SK-N-SH (cell line): ENCODE results near the gene HDGF. TPM values are rescaled to one million over a fixed set of nuclear protein-coding genes. Genes with fewer than 3 reads are reported as not detected.

Source experiments
- CTCF ChIA-PET: fragments of 300-600, 350-600 bp; formaldehyde crosslinking; extraction: SDS; loops from one replicate; lab custom pipeline; 2021; lab: Yijun Ruan, JAX
- POLR2A ChIA-PET: fragments of 350-600 bp; sonication (Branson Sonifier 250); formaldehyde crosslinking; extraction: SDS; loops from one replicate; lab custom pipeline; 2020; ENCODE audit warnings: antibody characterized with exemption, inconsistent platforms; lab: Yijun Ruan, JAX
- DNase-seq: peaks from one replicate; pipeline ENCODE4 v3.0.0; 2012
- H2AFZ ChIP-seq: fragments of 200-600 bp; sonication (generic); 2 replicates; pipeline ENCODE4 v1.8.1; 2016; ENCODE audit warnings: antibody characterized with exemption, mild to moderate bottlenecking, low read depth
- H3F3A ChIP-seq: fragments of 200-600 bp; sonication (generic); replicated peaks from 2 replicates; pipeline ENCODE3; 2016; ENCODE audit warnings: antibody characterized with exemption, mild to moderate bottlenecking; ENCODE audit not compliant: insufficient read depth
- H3K27ac ChIP-seq, 2 experiments: fragments of 200-500 bp in 1 of 2; fragments of 200-600 bp in 1 of 2; sonication (Bioruptor generic) in 1 of 2; sonication (generic), shearing (Covaris generic) in 1 of 2; 2 replicates each; pipeline versions ENCODE4 v1.5.1 to v1.6.1; 2014 to 2016; ENCODE audit warnings: low read depth in 2 of 2, inconsistent platforms in 1 of 2, low read length in 1 of 2, mild to moderate bottlenecking in 1 of 2, mixed read lengths in 1 of 2
- H3K27me3 ChIP-seq: fragments of 200-600 bp; sonication (generic), shearing (Covaris generic); 2 replicates; pipeline ENCODE4 v1.6.1; 2016; ENCODE audit warnings: mixed run types; ENCODE audit not compliant: insufficient read depth
- H3K36me3 ChIP-seq, 2 experiments: fragments of 200-500 bp in 1 of 2; fragments of 200-600 bp in 1 of 2; sonication (Bioruptor generic) in 1 of 2; sonication (generic) in 1 of 2; replicated peaks in 1 of 2; 2 replicates each; pipeline versions ENCODE3 to v1.5.1; 2014 to 2016; ENCODE audit warnings: low read length in 1 of 2, mild to moderate bottlenecking in 1 of 2; ENCODE audit not compliant: insufficient read depth in 2 of 2, control insufficient read depth in 1 of 2
- H3K4me1 ChIP-seq, 2 experiments: fragments of 200-500 bp in 1 of 2; fragments of 200-600 bp in 1 of 2; sonication (Bioruptor generic) in 1 of 2; sonication (generic), shearing (Covaris generic) in 1 of 2; 2 replicates each; pipeline versions ENCODE4 v1.5.1 to v1.6.1; 2014 to 2016; ENCODE audit warnings: low read depth in 1 of 2, low read length in 1 of 2, mixed run types in 1 of 2; ENCODE audit not compliant: insufficient read depth in 2 of 2, control insufficient read depth in 1 of 2
- H3K4me2 ChIP-seq: fragments of 200-600 bp; sonication (generic), shearing (Covaris generic); 2 replicates; pipeline ENCODE4 v1.6.1; 2017; ENCODE audit warnings: mixed run types
- H3K4me3 ChIP-seq, 2 experiments: fragments of 200-500 bp in 1 of 2; fragments of 200-600 bp in 1 of 2; sonication (Bioruptor generic) in 1 of 2; sonication (generic), shearing (Covaris generic) in 1 of 2; 2 replicates each; pipeline versions ENCODE4 v1.5.1 to v1.8.1; 2014 to 2016; ENCODE audit warnings: low read depth in 2 of 2, inconsistent platforms in 1 of 2, low read length in 1 of 2, mild to moderate bottlenecking in 1 of 2, mixed read lengths in 1 of 2, moderate library complexity in 1 of 2
- H3K79me2 ChIP-seq: fragments of 200-600 bp; sonication (generic); 2 replicates; pipeline ENCODE4 v1.8.1; 2017; ENCODE audit warnings: mild to moderate bottlenecking; ENCODE audit not compliant: insufficient read depth
- H3K9ac ChIP-seq: fragments of 200-600 bp; sonication (generic); 2 replicates; pipeline ENCODE4 v1.6.1; 2017; ENCODE audit warnings: mixed run types
- H3K9me2 ChIP-seq: fragments of 200-600 bp; sonication (generic); 2 replicates; pipeline ENCODE4 v1.6.1; 2017; ENCODE audit warnings: mixed run types
- H3K9me3 ChIP-seq: fragments of 200-600 bp; sonication (generic); 2 replicates; pipeline ENCODE4 v1.6.1; 2017; ENCODE audit warnings: mixed run types, mild to moderate bottlenecking, moderate library complexity
- H4K20me1 ChIP-seq: fragments of 200-600 bp; sonication (generic); 2 replicates; pipeline ENCODE4 v1.6.1; 2017; ENCODE audit warnings: mild to moderate bottlenecking, mixed run types; ENCODE audit not compliant: insufficient read depth
- CHD2 ChIP-seq: fragments of 150-350 bp; IDR thresholded peaks from 2 replicates; pipeline ENCODE4 v1.6.1; 2018; ENCODE audit warnings: low read length; ENCODE audit not compliant: partially characterized antibody
- FOSL2 ChIP-seq: IDR thresholded peaks from 2 replicates; pipeline ENCODE4 v1.4.0; 2012; ENCODE audit warnings: low read depth, mild to moderate bottlenecking, moderate library complexity, borderline replicate concordance
- FOXM1 ChIP-seq: IDR thresholded peaks from 2 replicates; pipeline ENCODE4 v1.4.0; 2012; ENCODE audit warnings: low read depth, mild to moderate bottlenecking
- GATA2 ChIP-seq: sonication (generic); formaldehyde crosslinking; IDR thresholded peaks from 2 replicates; pipeline ENCODE4 v1.5.0; 2020; ENCODE audit warnings: mild to moderate bottlenecking, missing genetic modification reagents
- IRF3 ChIP-seq: fragments of 150-350 bp; IDR thresholded peaks from 2 replicates; pipeline ENCODE4 v1.6.1; 2016; ENCODE audit warnings: mild to moderate bottlenecking, low read depth, low read length
- JUND ChIP-seq: IDR thresholded peaks from 2 replicates; pipeline ENCODE4 v1.4.0; 2012
- MXI1 ChIP-seq: IDR thresholded peaks from 2 replicates; pipeline ENCODE4 v1.6.1; 2012; ENCODE audit warnings: mild to moderate bottlenecking, low read depth, low read length, improper control_type of control experiment
- NFIC ChIP-seq: IDR thresholded peaks from 2 replicates; pipeline ENCODE4 v1.4.0; 2012; ENCODE audit warnings: borderline replicate concordance
- NRF1 ChIP-seq: IDR thresholded peaks from 2 replicates; pipeline ENCODE4 v1.6.1; 2012; ENCODE audit warnings: low read depth, mild to moderate bottlenecking, low read length
- POLR2AphosphoS5 ChIP-seq: IDR thresholded peaks from 2 replicates; pipeline ENCODE4 v1.6.1; 2012; ENCODE audit warnings: low read depth, low read length
- RAD21 ChIP-seq: IDR thresholded peaks from 2 replicates; pipeline ENCODE4 v1.6.1; 2012; ENCODE audit warnings: mild to moderate bottlenecking, low read length
- RCOR1 ChIP-seq: fragments of 150-350 bp; IDR thresholded peaks from 2 replicates; pipeline ENCODE4 v1.6.1; 2017; ENCODE audit warnings: antibody characterized with exemption, low read length
- REST ChIP-seq: IDR thresholded peaks from 2 replicates; pipeline ENCODE4 v1.6.1; 2012; ENCODE audit warnings: mild to moderate bottlenecking, low read depth, low read length, moderate library complexity
- TCF12 ChIP-seq: IDR thresholded peaks from 2 replicates; pipeline ENCODE4 v1.4.0; 2012
- USF2 ChIP-seq: fragments of 150-350 bp; IDR thresholded peaks from 2 replicates; pipeline ENCODE4 v1.6.1; 2017; ENCODE audit warnings: antibody characterized with exemption, low read length, low read depth, borderline replicate concordance
- YY1 ChIP-seq: IDR thresholded peaks from 2 replicates; pipeline ENCODE4 v1.4.0; 2012; ENCODE audit warnings: low read depth, mild to moderate bottlenecking
- ZBTB33 ChIP-seq: IDR thresholded peaks from 2 replicates; pipeline ENCODE4 v1.4.0; 2012; ENCODE audit warnings: low read depth, borderline replicate concordance
- WGBS: methylation state at CpG from one replicate; pipeline ENCODE4 v1.1.6; 2017; ENCODE audit warnings: low lambda C conversion rate; 5-methylcytosine and 5-hydroxymethylcytosine counted together
- polyA plus RNA-seq, 3 experiments: library from polyadenylated mRNA; depleted of rRNA; stranded (reverse); fragments of >200 nt; gene quantifications; 2 replicates each; pipeline ENCODE4 v1.2.3, GENCODE V29; 2012

Gene HDGF
- polyA plus RNA-seq, 1 of the 3 experiments (the other 2 are of a cell fraction), result 152 TPM

GRCh38 chr1:156789621-156790318 lies 38.3 kb upstream of the HDGF start:
- Histone ChIP-seq H3K27ac (no peak overlapping the region), H3F3A (no peaks in the 10 kb centered on the region), H3K36me3 (peaks cover 49 to 53% of the 10 kb centered on the region in 2 experiments), H3K9ac (no peak overlapping the region), H3K79me2 (peaks cover 35% of the 10 kb centered on the region), H3K9me2 (no peaks in the 10 kb centered on the region), H3K9me3 (no peaks in the 10 kb centered on the region), H3K4me3 (no peak overlapping the region), H4K20me1 (peaks cover 12% of the 10 kb centered on the region), H3K4me1 (no peaks in the 10 kb centered on the region; a peak in 1 of 4 replicates), H2AFZ (no peak overlapping the region), H3K27me3 (no peaks in the 10 kb centered on the region), H3K4me2 (no peak overlapping the region)
- ChIA-PET POLR2A (interaction anchor here (0.6 kb wide), 1 partner anchor 74 kb away, joined by 3 read pairs; no protein-coding TSS in a partner anchor), CTCF (interaction anchor here (0.7 to 3.4 kb wide), 9 partner anchors 8 to 138 kb away, joined by 3 to 21 read pairs (median 7); partner anchors contain the start of genes ISG20L2, METTL25B and NTRK1)
- no peak for DNase-seq
- TF ChIP-seq POLR2AphosphoS5 (no peak), TCF12 (no peak), JUND (no peak), RAD21 (no peak), REST (no peak), RCOR1 (no peak), FOXM1 (no peak), FOSL2 (no peak), USF2 (no peak), NRF1 (no peak), NFIC (no peak), CHD2 (no peak), MXI1 (no peak), ZBTB33 (no peak), YY1 (no peak), GATA2 (CRISPR knock-in tag) (no peak), IRF3 (no peak)
- WGBS, result 95% methylated on average over 4 of the region's 4 CpGs
